ENCODE data around the gene FARS2.
"Not testable (repeated sequence)": the region's sequence is repeated elsewhere in the genome, so short reads cannot be mapped to it uniquely, and the experiment has no call there.

Gene FARS2

GRCh38 chr6:5781966-5782556 is 520.7 kb downstream of the FARS2 start:
- H3K4me3 ChIP-seq (ENCODE audit: low read depth, low read length): no peak overlapping the region
- TF ChIP-seq CTCF (IDR thresholded peaks at IDR 0.05; ENCODE audit: low read depth, low read length): no peak

- no peak overlapping the region for H3K4me3 ChIP-seq (ENCODE audit: low read depth, low read length)
- no peak for TF ChIP-seq CTCF (IDR thresholded peaks at IDR 0.05; ENCODE audit: low read depth, low read length)
Observed at GRCh38 chr6:5782783-5783547, 521.7 kb downstream of the FARS2 start.

- H3K4me3 ChIP-seq (ENCODE audit: low read depth, low read length): no peak overlapping the region
- no peak for TF ChIP-seq CTCF (IDR thresholded peaks at IDR 0.05; ENCODE audit: low read depth, low read length)
Observed at GRCh38 chr6:5783584-5784089, 522.3 kb downstream of the FARS2 start.

- TF ChIP-seq CTCF (IDR thresholded peaks at IDR 0.05; ENCODE audit: low read depth, low read length): no peak
- H3K4me3 ChIP-seq (ENCODE audit: low read depth, low read length): no peak overlapping the region
Observed at GRCh38 chr6:5785249-5785648, 523.9 kb downstream of the FARS2 start.

- no peak for TF ChIP-seq CTCF (IDR thresholded peaks at IDR 0.05; ENCODE audit: low read depth, low read length)
- H3K4me3 ChIP-seq (ENCODE audit: low read depth, low read length): no peak overlapping the region
Observed at GRCh38 chr6:5786321-5786968, 525.1 kb downstream of the FARS2 start.

GRCh38 chr6:5786969-5787720 is 525.8 kb downstream of the FARS2 start:
- H3K4me3 ChIP-seq (ENCODE audit: low read depth, low read length): no peak overlapping the region

GRCh38 chr6:5789426-5789825 is 528.1 kb downstream of the FARS2 start:
- H3K4me3 ChIP-seq (ENCODE audit: low read depth, low read length): not testable (repeated sequence)

More at GRCh38 chr6:5786969-5787720, 525.8 kb downstream of the FARS2 start:
- TF ChIP-seq CTCF (IDR thresholded peaks at IDR 0.05; ENCODE audit: low read depth, low read length): no peak

- H3K4me3 ChIP-seq (ENCODE audit: low read depth, low read length): not testable (repeated sequence)
Observed at GRCh38 chr6:5796555-5796954, 535.2 kb downstream of the FARS2 start.

- not testable (repeated sequence) for H3K4me3 ChIP-seq (ENCODE audit: low read depth, low read length)
Observed at GRCh38 chr6:5806406-5806805, 545.1 kb downstream of the FARS2 start.

Data from WI38 (cell line).